H1 (cell line): Measurements from ENCODE around the gene STARD3.

Experiments
- POLR2A ChIP-seq, 2 experiments: IDR thresholded peaks; 1 replicate in 1 of 2; 2 replicates in 1 of 2; pipeline ENCODE4 v1.6.1; 2011; ENCODE audit warnings: low read depth in 2 of 2, low read length in 2 of 2, mild to moderate bottlenecking in 2 of 2; ENCODE audit errors: control extremely low read depth in 1 of 2
- POLR2AphosphoS5 ChIP-seq: IDR thresholded peaks from 2 replicates; pipeline ENCODE4 v1.6.1; 2011; ENCODE audit warnings: low read depth, low read length
- TF ChIP-seq, protein P1 (sequence below), 3 experiments: IDR thresholded peaks; 1 replicate in 2 of 3; 2 replicates in 1 of 3; pipeline versions ENCODE4 v1.5.1 to v1.6.1; 2011; ENCODE audit warnings: low read length in 3 of 3, mild to moderate bottlenecking in 3 of 3, inconsistent platforms in 2 of 3, low read depth in 1 of 3, moderate library complexity in 1 of 3; ENCODE audit not compliant: insufficient read depth in 1 of 3; ENCODE audit errors: control extremely low read depth in 1 of 3
- TF ChIP-seq, protein P2 (sequence below): IDR thresholded peaks from 2 replicates; pipeline ENCODE4 v1.6.1; 2012; ENCODE audit warnings: inconsistent platforms

DNA sequence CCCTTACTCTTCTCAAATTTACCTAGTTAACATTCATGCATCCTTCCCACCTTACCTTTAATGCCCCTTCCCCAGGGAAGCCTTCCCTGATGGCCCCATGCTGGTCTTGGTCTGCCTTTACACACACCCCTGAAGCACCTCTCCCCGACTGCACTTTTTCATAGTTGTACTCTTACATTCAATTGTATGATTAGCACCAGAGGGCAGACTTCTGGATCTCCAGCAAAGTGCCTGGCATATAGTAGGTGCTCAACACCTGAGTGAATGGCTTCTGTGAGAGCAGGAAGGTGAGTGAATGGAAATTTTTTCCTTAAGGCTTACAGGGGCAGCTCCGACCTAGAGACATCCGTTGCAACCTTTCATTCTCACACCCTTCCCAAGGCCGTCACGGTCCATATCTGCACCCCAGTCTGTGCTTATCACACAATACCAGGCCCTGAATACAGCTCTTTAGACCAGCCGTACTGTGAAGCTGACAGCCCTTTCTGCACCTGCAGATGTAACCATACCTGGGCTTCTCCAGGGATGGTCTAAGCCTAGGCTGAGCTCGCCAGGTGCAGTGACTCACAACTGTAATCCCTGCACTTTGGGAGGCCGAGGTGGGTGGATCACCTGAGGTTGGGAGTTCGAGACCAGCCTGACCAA, 46.5 kb downstream of the STARD3 start:
- TF ChIP-seq, protein P1, sequence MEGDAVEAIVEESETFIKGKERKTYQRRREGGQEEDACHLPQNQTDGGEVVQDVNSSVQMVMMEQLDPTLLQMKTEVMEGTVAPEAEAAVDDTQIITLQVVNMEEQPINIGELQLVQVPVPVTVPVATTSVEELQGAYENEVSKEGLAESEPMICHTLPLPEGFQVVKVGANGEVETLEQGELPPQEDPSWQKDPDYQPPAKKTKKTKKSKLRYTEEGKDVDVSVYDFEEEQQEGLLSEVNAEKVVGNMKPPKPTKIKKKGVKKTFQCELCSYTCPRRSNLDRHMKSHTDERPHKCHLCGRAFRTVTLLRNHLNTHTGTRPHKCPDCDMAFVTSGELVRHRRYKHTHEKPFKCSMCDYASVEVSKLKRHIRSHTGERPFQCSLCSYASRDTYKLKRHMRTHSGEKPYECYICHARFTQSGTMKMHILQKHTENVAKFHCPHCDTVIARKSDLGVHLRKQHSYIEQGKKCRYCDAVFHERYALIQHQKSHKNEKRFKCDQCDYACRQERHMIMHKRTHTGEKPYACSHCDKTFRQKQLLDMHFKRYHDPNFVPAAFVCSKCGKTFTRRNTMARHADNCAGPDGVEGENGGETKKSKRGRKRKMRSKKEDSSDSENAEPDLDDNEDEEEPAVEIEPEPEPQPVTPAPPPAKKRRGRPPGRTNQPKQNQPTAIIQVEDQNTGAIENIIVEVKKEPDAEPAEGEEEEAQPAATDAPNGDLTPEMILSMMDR (IDR thresholded peaks at IDR 0.05; ENCODE audit: control extremely low read depth in 1 of 3, insufficient read depth in 1 of 3, low read depth in 1 of 3, low read length in 3 of 3) = no peak
- TF ChIP-seq, protein P2, sequence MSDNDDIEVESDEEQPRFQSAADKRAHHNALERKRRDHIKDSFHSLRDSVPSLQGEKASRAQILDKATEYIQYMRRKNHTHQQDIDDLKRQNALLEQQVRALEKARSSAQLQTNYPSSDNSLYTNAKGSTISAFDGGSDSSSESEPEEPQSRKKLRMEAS = no peak
- TF ChIP-seq POLR2A (IDR thresholded peaks at IDR 0.05; ENCODE audit: control extremely low read depth in 1 of 2, low read depth in 2 of 2, low read length in 2 of 2) (no peak), POLR2AphosphoS5 (no peak)
